Activated CD4-positive, alpha-beta T cell treated with anti-CD3 and anti-CD28 coated beads, Interleukin-2, amount 50 U/mL, for 1 hour (primary cell): Measurements from ENCODE around the gene TSSK6.
A peak's percentile ranks its signal among the peaks of the same experiment; 100 is the strongest.

Source experiments
- DNase-seq: peaks from one replicate; pipeline ENCODE4 v3.0.0-alpha.2; 2020

Gene TSSK6

GRCh38 chr19:19502808-19503602 is 12.3 kb downstream of the TSSK6 start:
- no peak for DNase-seq

- DNase-seq = no peak
These were observed 13.1 kb downstream of the TSSK6 start for GRCh38 chr19:19502281-19502680.

- no peak for DNase-seq
These were observed 13.6 kb downstream of the TSSK6 start for GRCh38 chr19:19501798-19502197.

GRCh38 chr19:19500975-19501644 is 14.2 kb downstream of the TSSK6 start:
- DNase-seq = no peak

GRCh38 chr19:19499272-19499995 is 15.9 kb downstream of the TSSK6 start:
- DNase-seq = no peak

GRCh38 chr19:19498255-19498991 is 16.9 kb downstream of the TSSK6 start:
- no peak for DNase-seq

GRCh38 chr19:19495614-19496603 is 19.4 kb downstream of the TSSK6 start:
- no peak for DNase-seq

- no peak for DNase-seq
These were observed 21.4 kb downstream of the TSSK6 start for GRCh38 chr19:19493841-19494546.

- DNase-seq = no peak
These were observed 23.2 kb downstream of the TSSK6 start for GRCh38 chr19:19492026-19492610.

GRCh38 chr19:19491321-19492025 is 23.9 kb downstream of the TSSK6 start:
- no peak for DNase-seq

- DNase-seq = peak; percentile 83
These were observed 25.0 kb downstream of the TSSK6 start for GRCh38 chr19:19490214-19490968.

GRCh38 chr19:19489804-19490204 is 25.5 kb downstream of the TSSK6 start:
- no peak for DNase-seq

GRCh38 chr19:19488875-19489690 is 26.3 kb downstream of the TSSK6 start:
- DNase-seq = peak; percentile 85

GRCh38 chr19:19487950-19488874 is 27.1 kb downstream of the TSSK6 start:
- DNase-seq = no peak

GRCh38 chr19:19487077-19487949 is 28.0 kb downstream of the TSSK6 start:
- no peak for DNase-seq
